GM19397 (cell line): ENCODE measurements around the gene STRN3.
"Not testable (repeated sequence)": the region's sequence is repeated elsewhere in the genome, so short reads cannot be mapped to it uniquely, and the experiment has no call there.

Experiments
- ATAC-seq: cut with Tn5 transposase; IDR thresholded peaks from one replicate; pipeline ENCODE4 v1.9.1; 2021; ENCODE audit warnings: mild to moderate bottlenecking, moderate library complexity; ENCODE audit not compliant: unreplicated experiment

The STRN3 gene

GRCh38 chr14:30972882-30973582, 53.1 kb downstream of the STRN3 start:
- no peak for ATAC-seq

- ATAC-seq = not testable (repeated sequence)
Observed at GRCh38 chr14:30972036-30972732, 54.0 kb downstream of the STRN3 start.

DNA sequence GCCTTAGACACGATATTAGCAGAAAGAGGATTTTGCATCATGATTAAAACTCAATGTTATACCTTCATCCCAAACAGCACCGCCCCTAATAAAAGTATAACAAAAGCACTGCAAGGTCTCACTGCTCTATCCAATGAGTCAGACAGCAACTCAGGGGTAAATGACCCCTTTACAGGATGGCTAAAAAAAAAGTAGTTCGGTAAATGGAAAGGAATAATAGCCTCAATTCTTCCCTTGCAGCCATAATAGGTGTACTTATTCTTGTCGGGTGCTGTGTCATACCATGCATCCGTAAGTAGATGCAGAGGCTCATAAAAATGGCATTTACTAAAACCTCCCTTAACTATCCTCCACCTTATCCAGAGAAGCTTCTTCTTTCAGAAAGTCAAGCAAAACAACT, 54.6 kb downstream of the STRN3 start:
- no peak for ATAC-seq

DNA sequence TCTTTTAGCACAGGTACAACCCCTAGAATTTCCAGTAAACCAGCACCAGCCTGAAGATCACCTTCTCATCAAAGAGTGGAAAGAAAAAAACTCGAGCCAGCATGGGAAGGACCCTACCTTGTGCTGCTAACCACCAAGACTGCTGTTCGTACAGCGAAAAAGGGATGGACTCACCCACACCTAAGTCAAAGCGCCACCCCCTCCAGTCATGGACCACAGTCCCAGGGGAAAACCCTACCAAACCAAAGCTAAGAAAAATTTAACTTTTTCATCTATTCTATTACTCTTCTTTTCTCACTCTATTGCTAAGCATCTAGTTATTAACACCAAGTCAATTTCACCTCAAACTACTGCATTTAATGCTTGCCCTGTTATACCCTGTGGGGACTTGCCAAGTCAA, 56.4 kb downstream of the STRN3 start:
- not testable (repeated sequence) for ATAC-seq

- ATAC-seq = not testable (repeated sequence)
Observed at GRCh38 chr14:30967364-30968098, 58.6 kb downstream of the STRN3 start.

- ATAC-seq = no peak
Observed at GRCh38 chr14:30966415-30967363, 59.5 kb downstream of the STRN3 start.

- not testable (repeated sequence) for ATAC-seq
Observed at GRCh38 chr14:30965861-30966260, 60.3 kb downstream of the STRN3 start.

DNA sequence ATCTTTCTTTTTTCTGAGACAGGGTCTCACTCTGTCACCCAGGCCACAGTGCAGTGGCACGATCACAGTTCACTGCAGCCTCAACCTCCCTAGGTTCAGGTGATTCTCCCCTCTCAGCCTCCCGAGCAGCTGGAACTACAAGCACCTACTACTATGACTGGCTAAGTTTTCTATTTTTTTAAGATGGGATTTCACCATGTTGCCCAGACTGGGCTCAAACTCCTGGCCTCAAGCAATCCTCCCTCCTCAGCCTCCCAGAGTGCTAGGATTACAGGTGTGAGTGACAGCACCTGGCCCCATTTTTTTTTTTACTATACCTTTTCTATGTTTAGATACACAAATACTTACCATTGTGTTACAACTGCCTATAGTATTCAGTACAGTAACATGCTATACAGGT, 63.6 kb downstream of the STRN3 start:
- ATAC-seq = not testable (repeated sequence)

DNA sequence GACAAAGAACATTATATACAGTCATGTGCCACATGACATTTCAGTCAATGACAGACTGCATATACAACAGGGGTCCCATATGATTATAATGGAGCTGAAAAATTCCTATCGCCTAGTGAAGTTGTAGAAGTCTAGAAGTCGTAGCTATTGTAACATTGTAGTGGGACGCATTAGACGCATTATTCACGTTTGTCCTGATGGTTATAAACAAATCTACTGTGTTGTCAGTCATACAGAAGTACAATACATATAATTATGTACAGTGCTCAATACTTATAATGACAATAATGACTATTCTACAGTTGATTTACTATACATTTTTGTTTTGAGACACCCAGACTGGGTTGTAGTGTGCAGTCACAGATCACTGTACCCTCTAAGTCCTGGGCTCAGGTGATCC, 64.8 kb downstream of the STRN3 start:
- ATAC-seq = no peak

- ATAC-seq = no peak
Observed at GRCh38 chr14:30960216-30960615, 66.0 kb downstream of the STRN3 start.

DNA sequence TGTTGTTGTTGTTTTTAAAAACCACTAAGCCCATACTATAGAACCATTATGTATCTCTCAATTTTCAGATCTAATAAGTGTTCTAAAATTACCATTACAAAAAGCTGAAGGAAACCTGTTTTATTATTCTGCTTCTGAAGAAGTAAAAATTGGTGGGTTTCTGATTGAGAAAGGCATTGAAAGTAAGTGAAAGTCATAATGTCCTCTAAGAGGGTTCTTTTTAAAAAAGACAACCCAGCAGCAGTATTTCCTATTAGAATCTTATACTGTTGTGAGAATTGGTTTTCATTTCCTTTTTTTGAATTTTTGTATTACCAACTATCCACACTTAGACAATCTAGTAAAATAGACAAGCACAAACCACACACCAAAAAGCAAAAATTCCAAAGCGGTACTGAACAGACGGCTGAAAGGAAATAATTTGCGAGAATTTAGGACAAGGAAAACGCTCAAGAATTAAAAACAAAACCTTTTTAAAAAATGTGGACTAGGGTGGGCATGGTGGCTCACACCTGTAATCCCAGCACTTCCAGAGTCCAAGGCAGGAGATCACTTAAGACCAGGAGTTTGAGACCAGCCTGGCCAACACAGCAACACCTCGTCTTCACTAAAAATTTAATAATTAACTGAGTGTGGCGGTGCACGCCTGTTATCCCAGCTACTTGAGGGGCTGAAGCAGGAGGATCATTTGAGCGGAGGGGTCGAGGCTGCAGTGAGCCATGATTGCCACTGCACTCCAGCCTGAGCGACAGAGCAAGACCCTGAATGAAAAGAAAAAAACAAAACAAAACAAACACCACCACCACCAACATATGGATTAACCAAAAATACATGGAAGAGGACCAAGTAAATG, 67.4 kb downstream of the STRN3 start:
- ATAC-seq = no peak

DNA sequence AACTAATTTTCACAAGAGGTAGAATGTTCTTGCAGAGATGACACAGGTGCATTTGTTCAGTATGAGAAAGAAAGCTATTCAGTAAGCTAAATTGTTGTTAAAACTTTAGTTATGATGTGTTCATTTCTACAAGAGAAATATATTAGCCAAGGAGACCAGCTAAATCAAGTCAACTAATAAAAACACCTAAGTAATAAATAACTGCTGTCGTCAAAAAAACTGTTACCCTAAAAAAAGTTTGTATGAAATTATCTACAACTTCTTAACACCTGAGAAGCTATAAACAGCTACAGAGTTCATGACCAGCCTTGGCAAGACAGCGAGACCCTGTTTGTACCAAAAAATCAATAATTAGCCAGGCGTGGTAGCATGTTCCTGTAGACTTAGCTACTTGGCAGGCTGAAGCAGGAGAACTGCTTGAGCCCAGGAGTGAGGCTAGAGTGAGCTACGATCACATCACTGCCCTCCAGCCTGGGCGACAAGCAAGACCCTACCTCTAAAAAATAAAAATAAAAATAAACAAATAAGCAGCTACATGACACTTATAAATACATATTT, 68.3 kb downstream of the STRN3 start:
- no peak for ATAC-seq

GRCh38 chr14:30949651-30950050, 76.5 kb downstream of the STRN3 start:
- no peak for ATAC-seq

GRCh38 chr14:30943694-30944093, 82.5 kb downstream of the STRN3 start:
- ATAC-seq = no peak

- ATAC-seq = no peak
Observed at GRCh38 chr14:30940886-30941285, 85.3 kb downstream of the STRN3 start.

- ATAC-seq = no peak
Observed at GRCh38 chr14:30938617-30939016, 87.6 kb downstream of the STRN3 start.

DNA sequence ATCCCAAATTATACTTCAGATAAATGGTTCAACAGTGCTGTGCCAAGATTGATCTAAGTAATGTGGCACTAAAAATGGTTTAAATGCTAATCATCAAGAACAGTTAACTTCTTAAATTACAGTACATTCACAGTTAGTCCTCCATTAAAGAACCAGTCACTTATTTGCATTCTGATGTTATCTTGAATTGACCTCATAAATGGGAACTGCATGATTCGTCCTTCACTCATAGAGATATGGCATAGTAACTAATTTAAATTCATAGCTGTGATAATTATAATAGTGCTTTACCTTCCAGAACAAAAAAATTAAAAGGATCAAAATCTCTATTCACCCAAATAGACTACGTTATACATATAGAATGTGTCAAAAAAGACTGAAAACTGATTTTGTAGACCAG, 90.7 kb downstream of the STRN3 start:
- no peak for ATAC-seq

- ATAC-seq = not testable (repeated sequence)
Observed at GRCh38 chr14:30933937-30934336, 92.2 kb downstream of the STRN3 start.

DNA sequence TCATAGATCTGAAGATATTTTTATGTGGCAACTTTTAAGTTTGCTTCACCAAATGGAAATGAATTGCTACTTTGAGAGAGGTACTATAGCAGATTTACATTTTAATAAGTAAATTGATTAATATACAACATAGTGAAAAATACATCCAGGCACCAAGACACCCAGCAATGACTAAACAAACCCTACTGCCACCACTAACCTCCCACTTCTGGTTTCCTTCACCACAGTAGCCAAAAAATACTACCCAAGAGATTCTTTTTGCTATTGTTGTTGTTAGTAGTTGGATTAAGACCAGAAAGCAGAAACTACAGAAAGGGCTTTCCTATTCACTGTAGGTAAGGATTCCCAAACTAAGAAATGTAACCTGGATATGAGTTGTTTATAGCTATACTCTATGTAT, 97.7 kb downstream of the STRN3 start:
- ATAC-seq = no peak

- ATAC-seq = no peak
Observed at GRCh38 chr14:30925254-30925653, 100.9 kb downstream of the STRN3 start.
